IPS-NIHi7 (cell line): Measurements from ENCODE around the gene NCBP1.
"Not testable (repeated sequence)": the region's sequence is repeated elsewhere in the genome, so short reads cannot be mapped to it uniquely, and the experiment has no call there.

Experiments used
- DNase-seq: peaks from one replicate; pipeline ENCODE4 v3.0.0; 2012; ENCODE audit warnings: mixed read lengths; ENCODE audit errors: extremely low spot score

Gene NCBP1

DNA sequence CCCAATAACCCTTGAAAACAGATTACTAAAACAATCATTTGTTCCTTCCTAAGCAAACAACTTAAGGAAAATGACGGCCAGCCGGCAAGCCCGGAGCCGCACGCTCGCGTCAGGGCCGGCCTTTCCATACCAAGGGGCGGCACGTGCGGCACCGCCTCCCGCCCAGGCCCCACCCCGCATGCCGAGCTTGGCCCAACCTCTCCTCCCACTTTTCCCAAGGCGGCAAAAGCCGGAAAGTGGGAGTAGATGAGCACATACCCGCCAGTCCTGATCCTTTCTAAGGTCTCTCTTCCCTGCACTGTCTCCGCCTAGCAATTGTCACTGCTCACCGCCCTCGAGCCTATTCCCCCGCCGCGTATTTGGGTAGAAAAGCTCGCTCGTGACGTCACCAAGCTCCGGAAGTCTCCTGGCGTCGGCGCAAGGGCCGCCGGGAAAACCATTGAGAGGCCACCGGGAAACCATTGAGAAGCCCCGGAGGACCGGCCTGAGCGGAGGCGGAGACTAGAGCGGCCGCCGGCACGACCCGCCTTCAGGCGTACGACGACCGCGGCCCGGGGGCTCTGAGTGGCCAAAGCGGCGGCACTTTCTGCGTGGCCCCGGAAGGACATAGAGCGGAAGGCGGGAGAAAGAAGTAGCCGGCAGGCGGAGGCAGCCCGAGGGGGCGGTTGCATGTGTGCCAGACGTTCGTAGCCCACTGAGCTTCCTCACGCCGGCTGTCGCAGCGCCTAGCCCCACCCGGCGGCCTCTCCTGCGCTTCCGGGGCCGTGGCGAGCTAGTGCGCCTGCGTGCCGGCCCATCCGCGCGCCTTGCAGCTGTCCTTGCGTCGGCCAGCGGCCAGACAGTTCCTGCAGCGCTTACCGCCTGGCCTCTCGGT, at the start of gene NCBP1, which contains the start of gene TSTD2:
TSS of gene NCBP1 (plus strand) at position 837 of the 874 bp plus-strand sequence. CDS start 61 bp downstream, outside the sequence.
TSS of gene TSTD2 (minus strand) at position 384 of the 874 bp plus-strand sequence. CDS start 5,806 bp downstream, outside the sequence.
- peak; percentile 93 for DNase-seq

GRCh38 chr9:97584778-97585177, 48.8 kb upstream of the NCBP1 start:
- not testable (repeated sequence) for DNase-seq

GRCh38 chr9:97586909-97587308, 46.7 kb upstream of the NCBP1 start:
- DNase-seq: not testable (repeated sequence)

DNA sequence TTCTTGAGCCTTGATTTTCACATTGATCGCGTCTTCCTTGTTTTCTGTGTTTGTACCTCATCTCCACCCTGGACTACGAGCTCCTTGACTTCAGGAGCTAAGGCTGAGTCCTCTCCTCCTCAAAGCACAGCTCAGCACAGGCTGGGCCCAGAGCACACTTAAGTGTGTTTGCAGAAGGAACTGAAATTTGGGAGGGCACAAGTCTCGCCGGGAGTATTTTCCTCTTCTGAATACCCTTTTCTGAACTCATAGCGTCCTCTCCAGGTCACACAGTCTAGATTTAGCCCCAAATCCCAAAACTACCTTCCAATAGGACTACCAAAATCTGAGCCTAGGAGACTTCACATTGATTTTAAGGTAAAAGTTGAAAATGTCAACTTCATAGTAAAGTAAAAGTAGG, 42.1 kb upstream of the NCBP1 start:
- DNase-seq: peak; percentile 25

- no peak for DNase-seq
Observed at GRCh38 chr9:97592126-97592525, 41.5 kb upstream of the NCBP1 start.

- DNase-seq: no peak
Observed at GRCh38 chr9:97593960-97594359, 39.7 kb upstream of the NCBP1 start.

DNA sequence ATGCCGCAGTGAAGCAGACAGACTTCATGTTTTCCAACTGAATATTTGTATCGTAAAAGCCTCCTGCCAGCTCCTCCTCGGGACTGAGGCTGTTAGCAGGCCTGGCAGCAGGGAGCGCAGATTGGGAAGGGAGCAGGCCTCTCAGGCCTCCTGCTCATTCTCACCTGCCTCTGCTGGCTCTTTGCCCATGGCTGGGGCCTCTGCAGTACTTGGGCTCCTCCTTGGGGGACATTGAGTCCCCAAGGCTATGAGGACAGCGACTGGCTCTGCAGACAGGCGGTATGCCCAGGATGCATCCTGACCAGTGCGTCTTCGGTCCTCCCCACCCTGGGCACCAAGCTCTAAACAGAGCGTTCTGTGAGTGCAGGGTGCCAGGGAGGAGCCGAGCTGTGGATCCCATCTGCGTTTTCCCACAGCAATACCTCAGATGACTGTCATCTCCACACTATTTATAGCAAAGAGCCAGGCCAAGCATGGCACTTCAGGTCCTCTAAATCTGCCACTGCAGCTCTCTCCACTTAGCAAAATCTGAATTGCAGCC, 39.2 kb upstream of the NCBP1 start:
- no peak for DNase-seq

GRCh38 chr9:97596906-97597305, 36.7 kb upstream of the NCBP1 start:
- no peak for DNase-seq

DNA sequence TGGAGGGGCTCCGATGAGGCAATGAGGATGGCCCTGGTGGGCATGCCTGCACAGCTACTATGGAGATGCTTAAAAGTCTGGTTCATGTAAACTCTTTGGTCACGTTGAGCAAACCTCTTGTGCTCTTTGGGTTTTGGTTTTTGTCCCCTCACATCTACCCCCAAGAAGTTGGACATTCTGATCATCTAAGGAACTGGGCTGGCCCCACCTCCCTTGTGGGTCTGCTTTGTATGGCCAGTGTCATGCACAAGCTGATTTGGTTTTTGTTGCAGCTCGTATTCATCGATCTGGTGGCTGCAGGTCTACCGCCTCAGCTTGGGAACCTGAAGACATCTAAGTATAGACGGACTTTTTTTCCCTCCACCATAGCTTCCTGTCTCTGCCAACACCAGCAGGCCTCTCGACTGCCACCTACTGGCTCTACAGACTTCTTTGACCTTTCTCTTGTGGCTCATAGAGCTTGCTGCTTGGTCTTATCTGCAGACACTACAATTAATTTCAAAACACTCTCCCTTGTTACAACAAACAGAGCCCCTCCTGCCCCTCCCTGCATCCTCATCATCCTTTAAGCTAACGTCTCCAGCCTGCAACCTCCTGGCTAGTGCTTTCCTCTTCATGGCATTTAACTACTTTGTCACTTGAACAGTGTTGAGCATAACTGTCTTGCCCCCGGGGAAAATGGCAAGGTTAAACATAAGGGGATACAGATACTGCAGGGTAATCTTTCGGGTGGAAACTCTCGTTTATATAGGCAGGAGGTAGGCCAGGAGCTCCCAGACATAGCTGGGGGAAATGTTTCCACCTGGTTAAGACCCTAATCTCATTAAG, 34.9 kb upstream of the NCBP1 start:
- DNase-seq: peak; percentile 81

DNA sequence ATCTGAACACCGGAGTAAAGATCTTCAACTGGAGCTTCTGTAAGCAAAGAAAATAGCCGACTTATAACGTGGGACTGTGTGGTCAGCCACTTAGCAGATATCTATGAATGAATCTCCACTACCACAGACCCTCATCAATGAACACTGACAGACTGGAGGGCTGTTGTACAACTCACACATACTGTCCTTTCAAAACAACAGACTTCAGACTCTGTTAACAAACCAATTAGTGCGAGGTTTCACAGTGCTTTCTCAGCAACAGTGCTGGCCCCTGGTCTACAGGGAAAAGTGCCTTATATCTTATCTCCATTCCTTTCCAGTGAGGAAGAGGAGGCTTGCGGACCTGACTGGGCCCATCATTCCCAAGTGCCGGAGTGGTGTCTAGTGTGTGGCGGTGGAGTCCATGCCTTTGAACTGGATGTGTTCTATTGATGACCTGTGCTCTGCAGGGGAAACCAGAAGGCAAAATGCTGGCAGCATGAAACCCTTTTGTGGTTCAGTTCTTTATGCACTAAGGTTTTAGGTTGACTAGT, 34.2 kb upstream of the NCBP1 start:
- DNase-seq: no peak

GRCh38 chr9:97600531-97601227, 32.9 kb upstream of the NCBP1 start:
- DNase-seq: no peak

DNA sequence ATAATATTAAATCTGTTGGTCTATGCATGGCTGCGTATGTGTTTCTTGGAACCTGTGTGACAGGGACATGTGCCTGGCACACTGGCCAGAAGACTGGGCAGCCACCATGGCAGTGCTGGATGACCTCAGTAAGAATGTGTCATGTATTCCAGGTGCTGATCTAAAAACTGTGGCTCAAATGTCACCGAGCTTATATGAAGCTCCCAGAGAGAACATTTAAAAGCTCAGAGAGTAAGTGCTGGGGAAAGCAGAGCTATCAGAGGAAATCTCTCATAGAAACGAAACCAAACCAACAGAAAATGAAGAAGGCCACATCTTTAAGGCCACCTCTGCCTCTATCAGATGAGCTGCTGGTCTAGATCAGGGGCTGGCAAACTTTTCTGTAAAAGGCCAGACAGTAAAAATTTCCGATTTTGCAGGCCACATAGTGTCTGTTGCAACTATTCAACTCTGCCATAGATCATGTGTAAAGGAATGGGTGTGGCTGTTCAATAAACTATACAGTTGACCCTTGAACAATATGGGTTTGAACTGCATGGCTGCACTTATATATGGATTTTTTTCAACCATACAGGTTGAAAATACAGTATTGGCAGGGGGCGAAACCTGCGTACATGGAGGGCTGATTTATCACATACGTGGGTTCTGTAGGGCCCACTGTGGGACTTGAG, 32.3 kb upstream of the NCBP1 start:
- DNase-seq: no peak

DNA sequence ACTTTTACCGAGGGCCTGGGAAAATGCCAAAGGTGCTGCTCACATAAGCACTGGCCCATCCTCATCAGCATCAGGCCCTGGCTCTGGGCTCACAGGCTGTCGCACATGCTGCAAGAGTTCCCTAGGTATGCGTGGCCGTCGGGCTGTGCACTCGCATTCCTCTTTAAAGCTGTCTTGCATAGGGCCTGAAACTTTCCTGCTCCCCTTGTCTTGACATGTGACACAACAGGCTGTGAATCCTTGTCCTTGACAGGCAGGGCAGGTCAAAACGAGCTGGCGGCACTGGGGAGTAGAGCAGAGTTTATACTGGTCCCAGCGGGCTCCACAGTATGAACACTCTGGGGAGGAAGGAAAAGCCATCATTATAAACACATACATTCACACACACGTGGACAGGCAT, 31.2 kb upstream of the NCBP1 start:
- DNase-seq: no peak

- no peak for DNase-seq
Observed at GRCh38 chr9:97604901-97605645, 28.5 kb upstream of the NCBP1 start.

- peak; percentile 71 for DNase-seq
Observed at GRCh38 chr9:97615439-97616072, 18.1 kb upstream of the NCBP1 start.

DNA sequence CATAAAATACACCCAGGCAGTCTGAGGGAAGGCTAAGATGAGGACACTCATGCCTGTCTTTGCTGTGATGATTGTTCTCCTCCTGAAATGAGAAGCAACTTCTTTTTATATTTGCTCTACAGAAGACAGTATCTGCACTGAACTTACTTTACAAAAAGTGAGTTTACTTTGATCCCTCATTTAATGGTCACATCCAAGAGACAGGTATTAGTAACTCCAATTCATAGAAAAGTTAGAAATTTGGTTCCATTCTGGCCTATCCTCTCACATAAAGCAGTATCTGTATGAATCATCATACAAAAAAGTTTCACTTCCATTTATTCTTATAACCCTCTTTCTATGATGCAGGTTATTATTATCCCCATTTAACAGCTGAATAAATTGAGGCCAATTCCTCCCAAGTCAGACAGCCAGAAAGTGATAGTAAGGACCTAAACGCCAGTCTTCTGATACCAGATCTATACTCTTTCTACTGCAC, 15.6 kb upstream of the NCBP1 start:
- DNase-seq: no peak

DNA sequence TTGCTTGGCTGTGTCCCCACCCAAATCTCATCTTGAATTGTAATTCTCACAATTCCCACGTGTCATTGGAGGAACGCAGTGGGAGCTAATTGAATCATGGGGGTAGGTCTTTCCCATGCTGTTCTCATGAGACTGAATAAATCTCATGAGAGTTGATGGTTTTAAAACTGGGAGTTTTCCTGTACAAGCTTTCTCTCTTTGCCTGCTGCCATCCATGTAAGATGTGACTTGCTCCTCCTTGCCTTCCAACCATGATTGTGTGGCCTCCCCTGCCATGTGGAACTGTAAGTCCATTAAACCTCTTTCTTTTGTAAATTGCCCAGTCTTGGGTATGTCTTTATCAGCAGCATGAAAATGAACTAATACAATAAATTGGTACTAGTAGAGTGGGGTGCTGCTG, 13.6 kb upstream of the NCBP1 start:
- DNase-seq: not testable (repeated sequence)

GRCh38 chr9:97622483-97622882, 11.1 kb upstream of the NCBP1 start:
- DNase-seq: not testable (repeated sequence)

DNA sequence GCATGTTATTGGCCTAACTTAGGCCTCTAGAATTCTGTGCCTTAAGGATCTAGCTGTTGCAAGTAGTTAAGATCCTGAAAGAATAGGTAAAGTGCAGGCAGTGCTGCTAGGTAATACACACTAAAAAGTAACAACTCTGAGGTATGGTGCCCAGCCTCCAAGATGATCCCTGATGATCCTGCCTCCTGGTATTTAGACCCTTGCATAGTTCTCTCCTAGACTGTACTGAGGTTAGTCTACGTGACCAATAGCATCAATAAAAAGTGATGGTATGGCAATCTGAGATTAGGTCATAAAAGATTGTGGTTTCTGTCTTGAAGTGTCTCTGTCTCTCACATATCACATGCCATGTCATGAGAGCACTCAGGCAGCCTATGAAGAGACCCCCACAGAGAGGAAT, 9.7 kb upstream of the NCBP1 start:
- DNase-seq: no peak
